Epithelial cell of proximal tubule (primary cell): ENCODE measurements around the gene FOXK2. TPM values are rescaled to one million over a fixed set of nuclear protein-coding genes. Genes with fewer than 3 reads are reported as not detected.

ENCODE experiments used
- DNase-seq: peaks from one replicate; pipeline ENCODE4 v3.0.0-alpha.2; 2011; ENCODE audit warnings: low read depth
- H3K4me3 ChIP-seq: 2 replicates; pipeline ENCODE4 v1.5.1; 2011; ENCODE audit warnings: low read depth, mild to moderate bottlenecking, low read length
- CTCF ChIP-seq: conservative IDR thresholded peaks from 2 replicates; pipeline ENCODE4 v1.5.1; 2012; ENCODE audit warnings: low read depth, mild to moderate bottlenecking, low read length
- total RNA-seq: library from RNA; depleted of rRNA; stranded (reverse); fragments of >200 nt; gene quantifications from 2 replicates; pipeline ENCODE4 v1.2.3, GENCODE V29; 2015

Gene FOXK2
- total RNA-seq, 1 donor from 2014 or later: 33.4 TPM

DNA sequence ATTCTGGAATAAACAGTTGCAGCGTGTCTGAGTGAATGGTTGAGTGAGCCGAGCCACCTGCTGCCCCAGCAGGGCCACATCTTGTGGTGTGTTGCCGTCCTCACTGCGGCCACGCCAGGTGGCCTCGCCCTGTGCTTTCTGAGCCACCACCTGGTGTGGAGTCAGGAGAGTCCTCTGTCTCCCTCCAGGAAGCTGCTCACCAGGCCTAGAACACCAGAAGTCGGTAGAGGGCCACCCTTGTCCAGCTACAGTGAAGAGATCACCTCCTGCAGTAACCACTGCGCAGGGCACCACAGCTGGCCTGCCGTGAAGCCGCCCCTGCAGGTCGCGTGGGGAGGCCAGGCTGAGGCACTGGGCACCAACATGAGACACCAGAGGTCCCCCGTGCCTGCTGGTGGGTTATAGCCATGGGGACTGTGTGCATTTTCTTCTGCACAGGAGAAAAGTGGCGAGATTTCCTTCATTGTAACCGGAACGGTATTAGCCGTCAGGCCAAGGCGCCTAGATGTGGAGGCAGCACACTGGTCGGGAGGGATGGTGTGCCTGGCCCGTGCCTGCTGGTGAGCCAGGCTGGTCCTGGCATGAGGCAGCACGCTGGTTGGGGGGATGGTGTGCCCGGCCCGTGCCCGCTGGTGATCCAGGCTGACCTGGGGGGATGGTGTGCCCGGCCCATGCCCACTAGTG is 28.9 kb upstream of the FOXK2 start:
- H3K4me3 ChIP-seq: no peak overlapping the region
- no peak for DNase-seq
- no peak for TF ChIP-seq CTCF

DNA sequence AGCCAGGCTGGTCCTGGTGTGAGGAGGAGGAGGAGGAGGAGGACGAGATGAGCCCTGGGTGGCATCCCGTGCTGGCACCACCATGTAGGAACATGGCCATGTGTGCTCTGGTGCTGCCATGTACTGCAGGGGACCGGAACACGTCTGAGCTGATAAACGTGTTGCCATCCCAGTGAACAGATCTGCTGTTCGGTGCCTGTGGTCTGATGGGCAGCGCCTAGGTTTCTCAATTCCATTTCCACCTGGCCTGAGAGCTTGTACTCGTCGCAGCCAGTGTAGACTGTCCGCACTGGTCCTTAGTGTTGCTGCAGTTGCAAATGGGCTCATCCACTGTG is 28.4 kb upstream of the FOXK2 start:
- no peak for TF ChIP-seq CTCF
- no peak overlapping the region for H3K4me3 ChIP-seq
- DNase-seq: no peak

DNA sequence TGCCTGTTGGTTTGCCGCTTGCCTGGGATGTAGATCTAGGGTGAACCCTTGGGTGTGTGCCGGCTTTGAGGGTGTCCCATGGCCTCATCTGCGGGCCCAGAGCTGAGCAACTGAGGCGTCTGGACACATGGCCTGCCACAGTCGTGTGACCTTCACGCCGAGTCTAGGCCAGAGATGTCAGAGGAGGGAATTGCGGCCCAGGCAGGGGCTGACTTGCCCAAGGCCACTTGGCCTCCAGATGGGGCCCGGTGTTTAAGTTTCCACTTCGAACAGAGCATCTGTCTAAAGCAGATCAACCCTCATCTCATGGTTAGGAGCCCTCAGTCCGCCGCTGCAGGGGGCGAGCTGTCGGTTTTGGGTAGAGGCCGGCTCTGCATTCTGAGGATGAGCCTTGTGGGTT is 28.0 kb upstream of the FOXK2 start:
- DNase-seq: no peak
- no peak for TF ChIP-seq CTCF
- no peak overlapping the region for H3K4me3 ChIP-seq

GRCh38 chr17:82492643-82493225 is 26.8 kb upstream of the FOXK2 start:
- TF ChIP-seq CTCF: no peak
- no peak overlapping the region for H3K4me3 ChIP-seq
- no peak for DNase-seq

DNA sequence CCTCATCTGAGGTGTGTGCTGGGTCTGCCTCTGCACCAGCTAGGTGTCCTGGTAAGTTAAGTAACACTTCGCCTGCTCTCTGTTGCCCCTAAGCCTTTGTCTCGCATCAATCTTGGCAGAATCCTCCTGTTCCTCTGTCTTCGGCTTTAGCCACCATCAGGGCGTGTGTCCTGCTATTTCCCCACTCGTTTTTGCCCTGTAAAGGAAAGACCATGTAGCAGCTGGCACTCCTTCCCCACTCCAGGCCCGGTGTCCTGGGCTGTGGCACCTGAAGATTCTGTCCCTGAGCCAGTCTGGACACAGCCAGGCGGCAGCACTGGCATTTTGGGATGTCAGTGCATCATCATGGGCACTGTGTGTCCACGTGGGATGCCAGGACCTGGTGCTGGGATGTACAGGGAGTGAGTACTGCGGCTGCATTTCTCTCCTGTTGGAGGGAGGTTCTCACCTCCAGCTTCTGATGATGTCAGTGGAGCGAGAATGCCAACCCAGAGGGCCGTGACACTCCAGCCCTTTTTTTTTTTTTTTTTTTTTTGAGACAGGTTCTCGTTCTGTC is 26.2 kb upstream of the FOXK2 start:
- H3K4me3 ChIP-seq: no peak overlapping the region
- DNase-seq: no peak
- no peak for TF ChIP-seq CTCF

- TF ChIP-seq CTCF: peak; percentile 86
- H3K4me3 ChIP-seq: peak overlapping the region; percentile 30
- DNase-seq: peak; percentile 41
These were observed 25.1 kb upstream of the FOXK2 start for GRCh38 chr17:82494236-82495055.
